ENCODE results near the gene WASF1.

- TF ChIP-seq POLR2A (IDR thresholded peaks at IDR 0.05) (no peak), CTCF (IDR thresholded peaks at IDR 0.05) (no peak)
These were observed 49.1 kb downstream of the WASF1 start for GRCh38 chr6:110130362-110130761.

Measured in Peyer's patch (tissue), 4 donors.